IPS DF 6.9 (cell line): ENCODE data around the gene KCNJ10.

Experiments
- DNase-seq: peaks from one replicate; pipeline ENCODE4 v3.0.0-alpha.2; 2013; ENCODE audit warnings: low read depth, low spot score
- H3K27ac ChIP-seq: one replicate; pipeline ENCODE4 v1.5.1; 2013; ENCODE audit warnings: low read length, control low read depth
- H3K27me3 ChIP-seq: 2 replicates; pipeline ENCODE4 v1.6.1; 2013; ENCODE audit warnings: mild to moderate bottlenecking, low read length; ENCODE audit not compliant: control insufficient read depth, insufficient read depth
- H3K36me3 ChIP-seq: 2 replicates; pipeline ENCODE4 v1.6.1; 2013; ENCODE audit warnings: low read length; ENCODE audit not compliant: control insufficient read depth, insufficient read depth
- H3K4me1 ChIP-seq: 2 replicates; pipeline ENCODE4 v1.6.1; 2013; ENCODE audit warnings: low read length; ENCODE audit not compliant: control insufficient read depth, insufficient read depth
- H3K4me3 ChIP-seq: 2 replicates; pipeline ENCODE4 v1.5.1; 2013; ENCODE audit warnings: mild to moderate bottlenecking, low read length
- H3K9me3 ChIP-seq: 2 replicates; pipeline ENCODE4 v1.6.1; 2013; ENCODE audit warnings: low read length, inconsistent platforms; ENCODE audit not compliant: control insufficient read depth, insufficient read depth
- whole genome bisulfite sequencing: extraction: QIAGEN DNeasy Blood & Tissue Kit; methylation state at CpG from one replicate; pipeline ENCODE4 v1.1.7; 2013; ENCODE audit warnings: mixed read lengths, missing lambda C conversion rate; ENCODE audit not compliant: insufficient read length, insufficient coverage; 5-methylcytosine and 5-hydroxymethylcytosine counted together

KCNJ10 gene

GRCh38 chr1:159980076-159980475 lies 89.9 kb downstream of the KCNJ10 start:
- Histone ChIP-seq H3K27me3 (no peaks in the 10 kb centered on the region), H3K27ac (no peak overlapping the region), H3K4me1 (no peaks in the 10 kb centered on the region), H3K36me3 (no peaks in the 10 kb centered on the region), H3K9me3 (no peaks in the 10 kb centered on the region), H3K4me3 (no peak overlapping the region)
- WGBS: no CpG with 5 or more reads among the region's 6 CpGs
- DNase-seq: no peak

GRCh38 chr1:159979257-159979656 lies 90.7 kb downstream of the KCNJ10 start:
- H3K27me3 ChIP-seq: no peaks in the 10 kb centered on the region
- no peaks in the 10 kb centered on the region for H3K36me3 ChIP-seq
- no CpG with 5 or more reads among the region's 3 CpGs for WGBS
- no peaks in the 10 kb centered on the region for H3K9me3 ChIP-seq
- no peaks in the 10 kb centered on the region for H3K4me1 ChIP-seq
- DNase-seq: no peak
- H3K4me3 ChIP-seq: no peak overlapping the region
- H3K27ac ChIP-seq: no peak overlapping the region

GRCh38 chr1:159978107-159978398 lies 91.9 kb downstream of the KCNJ10 start:
- H3K9me3 ChIP-seq: no peaks in the 10 kb centered on the region
- H3K4me3 ChIP-seq: no peak overlapping the region
- H3K27ac ChIP-seq: no peak overlapping the region
- no peaks in the 10 kb centered on the region for H3K36me3 ChIP-seq
- no peaks in the 10 kb centered on the region for H3K27me3 ChIP-seq
- no CpG with 5 or more reads among the region's 2 CpGs for WGBS
- DNase-seq: no peak
- no peaks in the 10 kb centered on the region for H3K4me1 ChIP-seq

- Histone ChIP-seq H3K4me1 (no peaks in the 10 kb centered on the region), H3K27me3 (no peaks in the 10 kb centered on the region), H3K36me3 (no peaks in the 10 kb centered on the region), H3K9me3 (no peaks in the 10 kb centered on the region), H3K4me3 (no peak overlapping the region), H3K27ac (no peak overlapping the region)
- WGBS: no CpG with 5 or more reads among the region's 6 CpGs
- no peak for DNase-seq
These were observed 92.4 kb downstream of the KCNJ10 start for GRCh38 chr1:159977364-159978106.

GRCh38 chr1:159974350-159974965 lies 95.5 kb downstream of the KCNJ10 start:
- no peaks in the 10 kb centered on the region for H3K4me1 ChIP-seq
- H3K9me3 ChIP-seq: no peaks in the 10 kb centered on the region
- H3K36me3 ChIP-seq: no peaks in the 10 kb centered on the region
- no peak overlapping the region for H3K4me3 ChIP-seq
- DNase-seq: no peak
- H3K27me3 ChIP-seq: no peaks in the 10 kb centered on the region
- WGBS: no CpG with 5 or more reads among the region's 7 CpGs
- no peak overlapping the region for H3K27ac ChIP-seq

- H3K27ac ChIP-seq: no peak overlapping the region
- H3K9me3 ChIP-seq: no peaks in the 10 kb centered on the region
- WGBS: no CpG with 5 or more reads among the region's 6 CpGs
- no peak overlapping the region for H3K4me3 ChIP-seq
- no peaks in the 10 kb centered on the region for H3K36me3 ChIP-seq
- H3K4me1 ChIP-seq: no peaks in the 10 kb centered on the region
- DNase-seq: no peak
- H3K27me3 ChIP-seq: no peaks in the 10 kb centered on the region
These were observed 96.5 kb downstream of the KCNJ10 start for GRCh38 chr1:159973350-159973940.

- Histone ChIP-seq H3K9me3 (no peaks in the 10 kb centered on the region), H3K4me3 (no peak overlapping the region), H3K27ac (no peak overlapping the region), H3K4me1 (no peaks in the 10 kb centered on the region), H3K27me3 (no peaks in the 10 kb centered on the region), H3K36me3 (no peaks in the 10 kb centered on the region)
- WGBS: no CpG with 5 or more reads among the region's 8 CpGs
- no peak for DNase-seq
These were observed 97.3 kb downstream of the KCNJ10 start for GRCh38 chr1:159972443-159973205.

- Histone ChIP-seq H3K36me3 (no peaks in the 10 kb centered on the region), H3K9me3 (no peaks in the 10 kb centered on the region), H3K4me3 (no peak overlapping the region), H3K27me3 (no peaks in the 10 kb centered on the region), H3K27ac (no peak overlapping the region), H3K4me1 (no peaks in the 10 kb centered on the region)
- no peak for DNase-seq
- no CpG with 5 or more reads among the region's 9 CpGs for WGBS
These were observed 99.0 kb downstream of the KCNJ10 start for GRCh38 chr1:159970932-159971342.

GRCh38 chr1:159968901-159969300 lies 101.1 kb downstream of the KCNJ10 start:
- Histone ChIP-seq H3K4me3 (no peak overlapping the region), H3K27ac (no peak overlapping the region), H3K4me1 (no peaks in the 10 kb centered on the region), H3K9me3 (no peaks in the 10 kb centered on the region), H3K27me3 (no peaks in the 10 kb centered on the region), H3K36me3 (no peaks in the 10 kb centered on the region)
- no CpG with 5 or more reads among the region's 3 CpGs for WGBS
- no peak for DNase-seq

- no peaks in the 10 kb centered on the region for H3K27me3 ChIP-seq
- H3K36me3 ChIP-seq: no peaks in the 10 kb centered on the region
- no CpG with 5 or more reads among the region's 2 CpGs for WGBS
- no peaks in the 10 kb centered on the region for H3K9me3 ChIP-seq
- DNase-seq: no peak
- H3K4me3 ChIP-seq: no peak overlapping the region
- no peak overlapping the region for H3K27ac ChIP-seq
- no peaks in the 10 kb centered on the region for H3K4me1 ChIP-seq
These were observed 104.7 kb downstream of the KCNJ10 start for GRCh38 chr1:159965263-159965662.
